Retinal pigment epithelial cell (primary cell): Measurements from ENCODE around the gene EIF4G3.

Experiments
- DNase-seq: peaks from one replicate; pipeline ENCODE4 v3.0.0-alpha.2; 2010; ENCODE audit warnings: low read depth
- H3K4me3 ChIP-seq: 2 replicates; pipeline ENCODE4 v1.5.1; 2011; ENCODE audit warnings: mild to moderate bottlenecking, low read length, control low read depth, moderate library complexity
- TF ChIP-seq, protein P1 (sequence below): conservative IDR thresholded peaks from 2 replicates; pipeline ENCODE4 v1.5.1; 2011; ENCODE audit warnings: low read depth, low read length, control low read depth, inconsistent platforms

EIF4G3 gene

DNA sequence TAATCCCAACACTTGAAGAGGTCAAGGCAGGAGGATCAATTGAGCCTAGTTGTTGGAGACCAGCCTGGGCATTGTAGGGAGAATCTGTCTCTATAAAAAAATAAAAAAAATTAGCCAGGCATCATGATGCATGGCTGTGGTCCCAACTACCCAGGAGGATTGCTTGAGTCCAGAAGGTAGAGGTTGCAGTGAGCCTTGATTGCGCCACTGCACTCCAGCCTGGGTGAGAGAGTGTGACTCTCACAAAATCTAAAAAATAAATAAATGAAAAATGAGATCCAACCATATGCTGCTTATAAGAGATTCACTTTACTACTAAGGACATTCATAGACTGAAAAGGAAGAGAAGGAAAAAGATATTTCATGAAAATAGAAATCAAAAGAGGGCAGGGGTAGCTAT is 342.5 kb downstream of the EIF4G3 start:
- DNase-seq, result no peak
- TF ChIP-seq, protein P1, sequence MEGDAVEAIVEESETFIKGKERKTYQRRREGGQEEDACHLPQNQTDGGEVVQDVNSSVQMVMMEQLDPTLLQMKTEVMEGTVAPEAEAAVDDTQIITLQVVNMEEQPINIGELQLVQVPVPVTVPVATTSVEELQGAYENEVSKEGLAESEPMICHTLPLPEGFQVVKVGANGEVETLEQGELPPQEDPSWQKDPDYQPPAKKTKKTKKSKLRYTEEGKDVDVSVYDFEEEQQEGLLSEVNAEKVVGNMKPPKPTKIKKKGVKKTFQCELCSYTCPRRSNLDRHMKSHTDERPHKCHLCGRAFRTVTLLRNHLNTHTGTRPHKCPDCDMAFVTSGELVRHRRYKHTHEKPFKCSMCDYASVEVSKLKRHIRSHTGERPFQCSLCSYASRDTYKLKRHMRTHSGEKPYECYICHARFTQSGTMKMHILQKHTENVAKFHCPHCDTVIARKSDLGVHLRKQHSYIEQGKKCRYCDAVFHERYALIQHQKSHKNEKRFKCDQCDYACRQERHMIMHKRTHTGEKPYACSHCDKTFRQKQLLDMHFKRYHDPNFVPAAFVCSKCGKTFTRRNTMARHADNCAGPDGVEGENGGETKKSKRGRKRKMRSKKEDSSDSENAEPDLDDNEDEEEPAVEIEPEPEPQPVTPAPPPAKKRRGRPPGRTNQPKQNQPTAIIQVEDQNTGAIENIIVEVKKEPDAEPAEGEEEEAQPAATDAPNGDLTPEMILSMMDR, result no peak

DNA sequence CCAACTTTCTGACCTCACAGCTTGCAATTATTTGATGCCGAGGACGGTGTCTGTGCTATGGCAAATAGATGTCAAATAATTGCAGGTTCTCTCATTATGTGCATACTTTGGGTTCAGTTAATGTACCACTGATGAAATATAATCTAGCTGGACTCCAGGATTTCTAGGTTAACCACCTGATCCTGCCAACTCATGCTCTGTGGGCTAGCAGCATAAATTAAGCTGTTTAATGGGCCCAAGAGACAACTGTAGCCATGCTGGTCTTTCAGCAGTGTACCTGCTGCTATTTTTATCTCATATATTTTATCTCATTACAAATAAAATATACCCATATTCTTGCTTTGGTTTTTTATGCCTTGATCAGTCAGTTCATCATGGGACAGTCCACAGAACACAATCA is 346.3 kb downstream of the EIF4G3 start:
- TF ChIP-seq, protein P1, result no peak
- DNase-seq, result no peak
- no peak overlapping the region for H3K4me3 ChIP-seq

More for the DNA sequence above, 342.5 kb downstream of the EIF4G3 start:
- no peak overlapping the region for H3K4me3 ChIP-seq

DNA sequence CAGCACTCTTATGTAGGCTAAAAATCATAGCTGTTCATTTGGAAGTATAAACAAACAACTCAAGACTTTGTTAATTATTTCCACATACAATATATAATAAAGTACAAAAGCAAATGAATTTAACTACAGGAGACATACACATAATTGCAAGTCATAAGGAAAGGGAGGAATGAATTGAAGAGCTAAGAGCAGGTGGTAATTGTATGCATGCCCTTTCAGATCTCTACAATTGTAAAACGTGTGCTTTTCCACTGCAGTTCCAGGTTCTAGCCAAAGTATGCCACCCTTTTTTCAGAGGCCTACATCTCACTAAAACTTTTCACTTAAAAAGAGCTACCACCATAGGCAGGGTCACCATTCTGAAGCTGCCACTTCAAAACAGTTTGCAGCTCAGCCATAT is 346.8 kb downstream of the EIF4G3 start:
- no peak for DNase-seq
- no peak overlapping the region for H3K4me3 ChIP-seq
- TF ChIP-seq, protein P1, result no peak

DNA sequence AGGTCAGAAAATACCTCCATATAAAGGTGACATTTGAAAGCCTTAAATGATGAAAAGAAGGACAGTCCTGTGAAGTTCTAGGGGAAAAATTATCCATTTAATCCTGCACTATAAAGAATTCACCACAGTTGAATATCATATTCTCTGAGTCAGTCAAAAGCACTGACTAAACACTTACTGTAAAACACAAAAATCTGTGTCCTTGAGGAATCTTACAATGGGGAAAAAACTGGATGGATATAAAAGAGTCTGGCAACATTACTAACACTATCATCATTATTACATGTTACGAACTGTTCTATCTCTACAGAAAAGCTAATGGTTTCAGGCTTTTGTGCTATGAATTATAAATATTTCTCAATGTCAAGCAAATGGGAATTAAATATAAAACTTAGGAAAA is 347.2 kb downstream of the EIF4G3 start:
- DNase-seq, result no peak
- no peak overlapping the region for H3K4me3 ChIP-seq
- TF ChIP-seq, protein P1, result no peak

DNA sequence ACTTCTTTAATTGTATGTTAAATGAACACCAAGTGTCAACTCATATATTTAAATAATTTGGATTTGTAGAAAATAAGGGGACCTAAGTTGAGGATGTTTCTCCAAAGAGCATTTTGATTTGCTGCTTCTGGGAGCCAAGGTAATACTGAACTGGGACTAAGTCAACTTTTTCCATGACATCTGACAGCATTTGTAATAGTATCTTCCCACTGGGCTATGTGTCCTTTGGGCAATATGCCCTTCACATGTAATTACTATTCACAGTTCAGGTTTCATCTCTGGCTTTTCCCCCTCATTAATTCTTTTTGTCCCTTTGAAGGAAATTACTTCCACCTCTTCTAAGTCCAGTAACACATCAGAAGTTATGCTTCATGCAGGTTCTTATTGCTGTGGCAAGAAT is 352.9 kb downstream of the EIF4G3 start:
- no peak for DNase-seq
- TF ChIP-seq, protein P1, result no peak
- no peak overlapping the region for H3K4me3 ChIP-seq

DNA sequence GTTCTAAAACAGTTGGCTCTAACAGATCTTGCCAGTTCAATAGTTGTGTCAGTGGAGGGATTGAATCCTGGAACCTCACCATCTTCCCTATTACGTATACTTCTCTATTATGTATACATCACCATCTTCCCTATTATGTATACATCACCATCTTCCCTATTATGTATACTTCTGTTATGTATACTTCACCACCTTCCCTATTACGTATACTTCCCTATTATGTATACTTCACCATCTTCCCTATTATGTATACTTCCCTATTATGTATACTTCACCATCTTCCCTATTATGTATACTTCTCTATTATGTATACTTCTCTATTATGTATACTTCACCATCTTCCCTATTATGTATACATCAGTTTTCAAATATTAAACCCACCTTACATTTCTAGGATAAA is 355.2 kb downstream of the EIF4G3 start:
- H3K4me3 ChIP-seq, result no peak overlapping the region
- TF ChIP-seq, protein P1, result no peak
- DNase-seq, result no peak

DNA sequence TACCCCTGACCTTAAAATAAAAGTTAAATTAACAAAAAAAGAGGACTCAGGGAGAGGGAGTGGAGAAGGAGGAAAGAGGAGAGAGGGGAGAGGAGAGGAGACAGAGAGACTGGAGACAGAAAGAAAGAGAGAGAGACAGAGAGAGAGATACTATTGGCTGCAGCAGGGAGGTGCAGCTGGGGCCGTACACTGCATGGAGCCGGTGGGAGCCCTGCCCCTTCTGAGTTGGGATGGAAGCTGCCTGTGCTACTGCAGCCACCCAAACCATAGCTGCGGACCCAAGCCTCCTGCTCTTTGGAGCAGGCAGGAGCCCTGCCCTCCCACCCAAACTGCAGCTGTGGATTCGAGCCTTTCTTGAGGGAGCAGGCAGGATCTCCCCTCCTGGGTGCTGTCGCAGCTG is 356.9 kb downstream of the EIF4G3 start:
- DNase-seq, result no peak
- no peak overlapping the region for H3K4me3 ChIP-seq
- TF ChIP-seq, protein P1, result no peak
